GM18873 (cell line): ENCODE measurements around the gene WDR41.
"Not testable (repeated sequence)": the region's sequence is repeated elsewhere in the genome, so short reads cannot be mapped to it uniquely, and the experiment has no call there.

Experiments used
- ATAC-seq: cut with Tn5 transposase; IDR thresholded peaks from one replicate; pipeline ENCODE4 v1.9.1; 2021; ENCODE audit warnings: mild to moderate bottlenecking, moderate library complexity, moderate number of reproducible peaks; ENCODE audit not compliant: unreplicated experiment, low FRiP score

WDR41 gene, protein sequence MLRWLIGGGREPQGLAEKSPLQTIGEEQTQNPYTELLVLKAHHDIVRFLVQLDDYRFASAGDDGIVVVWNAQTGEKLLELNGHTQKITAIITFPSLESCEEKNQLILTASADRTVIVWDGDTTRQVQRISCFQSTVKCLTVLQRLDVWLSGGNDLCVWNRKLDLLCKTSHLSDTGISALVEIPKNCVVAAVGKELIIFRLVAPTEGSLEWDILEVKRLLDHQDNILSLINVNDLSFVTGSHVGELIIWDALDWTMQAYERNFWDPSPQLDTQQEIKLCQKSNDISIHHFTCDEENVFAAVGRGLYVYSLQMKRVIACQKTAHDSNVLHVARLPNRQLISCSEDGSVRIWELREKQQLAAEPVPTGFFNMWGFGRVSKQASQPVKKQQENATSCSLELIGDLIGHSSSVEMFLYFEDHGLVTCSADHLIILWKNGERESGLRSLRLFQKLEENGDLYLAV

DNA sequence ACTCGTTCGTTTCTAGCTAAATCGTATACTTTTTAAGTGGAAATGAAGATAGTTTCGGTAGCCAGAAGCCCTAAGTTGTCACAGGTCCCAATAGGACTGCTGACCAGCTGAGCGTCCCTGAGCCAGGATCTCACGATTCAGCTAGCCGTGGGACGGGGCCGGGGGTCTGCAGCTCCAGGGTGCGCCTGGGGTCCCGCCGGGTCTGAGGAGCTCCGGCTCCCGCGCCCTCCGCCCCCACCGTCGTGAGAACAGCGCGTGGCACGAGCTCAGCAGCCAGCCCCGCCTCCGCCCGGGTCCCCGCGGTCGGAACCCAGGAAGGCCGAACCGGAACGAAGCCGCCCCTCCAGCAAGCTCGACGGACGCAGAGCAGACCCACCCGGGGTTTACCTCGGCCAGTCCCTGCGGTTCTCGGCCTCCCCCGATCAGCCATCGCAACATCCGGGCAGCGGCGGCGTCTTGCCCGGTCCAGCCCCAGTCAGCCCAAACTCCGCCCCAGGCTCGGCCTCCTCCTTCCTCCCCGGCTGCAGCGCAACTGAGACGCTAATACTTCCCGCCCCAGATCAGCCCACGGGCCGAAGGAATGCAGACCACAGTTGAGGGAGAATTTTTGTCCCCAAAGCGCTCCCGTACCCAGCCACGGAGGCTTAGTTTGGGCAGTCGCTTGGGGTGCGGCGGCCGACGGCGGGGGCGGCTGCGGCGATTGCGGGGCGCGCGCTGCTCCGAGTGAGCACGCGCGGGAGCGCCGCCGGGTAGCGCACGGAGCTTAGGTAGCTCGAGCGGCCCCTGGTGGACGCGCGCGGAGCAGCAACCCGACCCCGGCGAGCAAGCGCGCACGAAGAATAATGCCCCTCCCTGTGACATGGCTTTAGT, at the start of gene WDR41:
Gene WDR41 (minus strand): TSS at position 534 of the 870 bp plus-strand sequence. CDS start 96 bp downstream, at position 438.
- peak; percentile 85 for ATAC-seq

DNA sequence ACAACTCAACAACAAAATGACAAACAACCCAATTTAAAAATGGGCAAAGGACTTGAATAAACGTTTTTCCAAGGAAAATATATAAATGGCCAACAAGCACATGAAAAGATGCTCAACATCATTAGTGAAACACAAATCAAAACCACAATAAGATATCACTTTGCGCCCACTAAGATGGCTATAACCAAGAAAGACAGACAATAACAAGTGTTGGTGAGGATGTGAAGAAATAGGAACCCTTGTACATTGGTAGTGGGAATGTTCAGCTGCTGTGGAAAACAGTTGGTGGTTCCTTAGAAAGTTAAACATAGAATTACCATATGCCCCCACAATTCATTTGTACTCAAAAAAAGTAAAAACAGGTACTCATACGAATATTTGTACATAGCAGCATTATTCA, 39.2 kb upstream of the WDR41 start:
- no peak for ATAC-seq

DNA sequence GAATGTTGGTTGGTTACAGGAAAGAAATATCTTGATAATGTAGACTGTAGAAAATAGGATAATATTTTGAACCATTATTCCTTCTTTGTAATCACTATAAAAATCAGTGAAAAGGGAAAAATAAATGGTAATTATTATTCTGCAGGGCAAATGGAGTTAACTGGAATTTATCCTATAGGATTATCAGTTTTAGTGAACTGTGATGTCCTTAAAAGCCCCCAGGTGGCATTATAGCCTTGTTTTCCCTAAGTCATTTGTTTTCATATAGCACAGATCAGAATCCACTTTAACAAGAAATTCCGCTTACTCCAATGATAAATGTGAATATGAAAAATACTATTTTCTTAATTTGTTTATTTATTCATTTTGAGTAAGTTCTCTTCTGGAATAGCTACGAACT, 26.2 kb upstream of the WDR41 start:
- ATAC-seq = no peak

DNA sequence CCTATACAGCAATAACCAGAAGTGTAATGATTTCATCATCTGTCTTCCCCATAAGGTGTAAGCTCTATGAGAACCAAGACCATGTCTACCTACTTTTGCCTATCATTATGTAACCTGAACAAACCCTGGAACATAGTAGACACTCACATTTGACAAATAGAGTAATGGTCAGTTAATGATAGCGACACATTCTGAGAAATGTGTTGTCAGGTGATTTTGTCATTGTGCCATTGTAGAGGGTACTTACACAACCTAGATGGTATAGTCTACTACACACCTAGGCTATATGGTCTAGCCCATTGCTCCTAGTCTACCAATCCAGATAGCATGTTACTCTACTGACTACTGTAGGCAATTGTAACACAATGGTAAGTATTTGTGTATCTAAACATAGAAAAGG, 22.3 kb upstream of the WDR41 start:
- no peak for ATAC-seq

DNA sequence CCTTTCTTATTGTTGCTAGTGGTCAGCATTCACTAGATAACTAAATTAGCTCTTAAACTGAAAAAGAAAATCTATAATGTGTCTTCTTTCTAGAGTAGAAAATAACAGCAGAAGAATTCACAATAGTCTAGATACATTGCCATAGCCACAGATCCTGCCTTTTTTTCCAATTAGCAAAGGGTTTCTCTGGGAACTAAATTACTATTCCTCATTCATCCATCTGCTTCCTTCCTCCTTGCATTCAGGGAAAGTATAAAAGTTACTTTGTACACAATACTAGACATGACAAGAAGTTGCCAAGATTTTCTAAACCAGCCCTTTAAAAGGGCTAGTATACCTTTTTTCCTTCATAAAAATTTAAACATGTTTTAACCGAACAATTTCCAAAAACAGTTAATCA, 21.2 kb upstream of the WDR41 start:
- ATAC-seq = no peak

DNA sequence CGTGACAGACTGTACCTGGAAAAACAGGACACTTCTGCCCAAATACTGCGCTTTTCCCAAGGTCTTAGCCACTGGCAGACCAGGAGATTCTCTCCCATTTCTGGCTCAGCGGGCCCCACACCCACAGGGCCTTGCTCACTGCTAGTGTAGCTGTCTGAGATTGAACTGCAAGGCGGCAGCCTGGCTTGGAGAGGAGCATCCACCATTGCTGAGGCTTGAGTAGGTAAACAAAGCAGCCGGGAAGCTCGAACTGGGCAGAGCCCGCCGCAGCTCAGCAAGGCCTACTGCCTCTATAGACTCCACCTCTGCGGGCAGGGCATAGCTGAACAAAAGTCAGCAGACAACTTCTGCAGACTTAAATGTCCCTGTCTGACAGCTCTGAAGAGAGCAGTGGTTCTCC, 9.0 kb upstream of the WDR41 start:
- not testable (repeated sequence) for ATAC-seq

DNA sequence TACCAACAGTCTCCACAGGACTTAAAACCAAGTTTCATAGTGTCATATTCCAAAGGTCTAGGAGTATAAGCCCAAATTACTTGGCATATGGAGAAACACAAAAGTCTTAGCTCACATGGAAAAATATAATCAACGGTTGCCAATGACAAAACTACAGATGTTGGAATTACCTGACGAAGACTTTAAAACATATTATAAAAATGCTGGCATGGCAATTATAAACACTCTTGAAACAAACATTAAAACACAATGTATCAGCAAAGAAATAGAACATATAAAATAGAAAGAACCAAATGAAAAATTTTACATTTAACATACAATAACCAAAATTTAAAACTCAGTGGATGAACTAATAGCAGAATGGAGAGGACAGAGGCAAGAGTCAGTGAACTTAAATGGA, 7.9 kb upstream of the WDR41 start:
- no peak for ATAC-seq

DNA sequence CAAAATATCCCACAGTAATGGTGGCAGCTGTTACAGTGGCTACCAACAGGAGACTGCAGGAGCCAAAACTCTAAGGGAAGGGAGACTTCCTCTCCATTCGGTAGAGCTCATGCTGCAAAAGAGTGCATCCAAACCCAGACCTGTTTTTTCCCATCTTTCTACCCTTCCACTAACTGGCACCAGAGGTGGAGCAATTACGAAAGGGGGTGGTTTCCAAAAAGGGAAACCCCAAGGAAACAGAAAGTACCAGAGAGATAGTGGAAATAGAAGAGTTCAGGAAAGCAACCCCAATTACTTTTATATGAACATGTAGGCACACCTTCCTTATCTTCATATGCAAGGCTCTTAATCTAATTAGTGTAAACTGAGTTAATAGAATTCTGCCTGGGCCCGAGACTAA, 7.3 kb upstream of the WDR41 start:
- no peak for ATAC-seq

DNA sequence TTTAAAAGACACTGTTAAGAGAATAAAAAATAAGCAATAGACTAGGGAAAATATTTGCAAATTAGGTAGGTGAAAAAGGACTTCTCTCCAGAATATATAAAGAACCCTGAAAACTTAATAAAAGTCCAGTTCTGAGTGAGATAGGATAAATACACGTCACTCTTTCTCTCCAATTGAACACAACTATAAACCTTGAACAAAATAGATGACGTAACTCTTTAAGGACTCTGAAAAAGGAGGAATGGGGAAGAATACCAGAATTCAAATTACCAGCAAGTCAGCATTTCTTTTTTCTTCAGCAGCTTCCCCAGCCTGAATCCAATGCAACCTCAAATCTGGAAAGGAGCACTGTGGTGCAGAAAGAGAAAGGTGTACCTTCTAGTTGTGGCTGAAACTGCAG, 6.8 kb upstream of the WDR41 start:
- no peak for ATAC-seq

DNA sequence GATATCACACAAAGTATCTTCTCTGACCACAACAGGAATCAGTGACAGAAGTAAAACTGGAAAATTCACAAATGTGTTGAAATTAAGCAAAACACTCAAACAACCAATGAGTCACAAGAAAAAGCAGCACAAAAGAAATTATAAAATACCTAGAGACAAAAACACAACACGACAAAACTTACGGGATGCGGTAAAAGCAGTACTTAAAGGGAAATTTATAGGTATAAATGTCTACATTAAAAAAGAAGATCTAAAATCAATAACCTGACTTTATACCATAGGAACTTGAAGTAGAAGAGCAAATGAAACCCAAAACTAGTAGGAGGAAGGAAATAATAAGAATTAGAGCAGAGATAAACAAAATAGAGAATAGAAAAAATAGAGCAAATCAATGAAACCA, 2.8 kb upstream of the WDR41 start:
- ATAC-seq = no peak

DNA sequence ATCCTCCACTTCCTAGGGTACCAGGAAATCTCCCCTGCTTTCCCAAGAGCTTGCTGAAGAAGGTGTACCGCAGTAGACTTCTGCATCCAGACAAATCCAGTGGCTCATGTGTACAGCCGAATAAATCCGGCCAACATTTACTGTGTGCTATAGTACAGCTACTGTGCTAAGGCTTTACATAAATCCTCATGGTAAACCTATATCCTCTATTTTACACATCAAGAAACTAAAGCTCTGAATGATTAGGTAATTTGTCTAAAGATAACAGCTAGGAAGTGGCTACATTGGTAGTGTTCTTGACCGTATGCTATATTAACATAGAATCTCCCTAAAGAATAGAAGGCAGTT, 511 bp upstream of the WDR41 start:
- ATAC-seq = peak; percentile 4

DNA sequence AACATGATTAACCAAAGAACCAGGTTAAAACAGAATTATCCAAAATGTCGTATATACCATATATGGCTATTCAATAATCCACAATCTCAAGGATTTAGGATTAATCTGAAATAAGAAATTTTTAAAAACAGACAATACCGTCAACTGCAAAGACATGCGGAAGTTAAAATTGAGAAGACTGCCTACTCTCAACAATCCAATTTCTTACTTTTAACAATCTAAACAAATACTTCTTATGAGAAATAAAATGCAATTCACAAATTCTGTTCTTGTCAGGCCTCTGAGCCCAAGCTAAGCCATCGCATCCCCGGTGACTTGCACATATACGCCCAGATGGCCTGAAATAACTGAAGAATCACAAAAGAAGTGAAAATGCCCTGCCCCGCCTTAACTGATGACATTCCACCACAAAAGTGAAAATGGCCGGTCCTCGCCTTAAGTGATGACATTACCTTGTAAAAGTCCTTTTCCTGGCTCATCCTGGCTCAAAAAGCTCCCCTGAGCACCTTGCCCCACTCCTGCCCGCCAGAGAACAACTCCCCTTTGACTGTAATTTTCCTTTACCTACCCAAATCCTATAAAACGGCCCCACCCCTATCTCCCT, 1.3 kb downstream of the WDR41 start:
- not testable (repeated sequence) for ATAC-seq

DNA sequence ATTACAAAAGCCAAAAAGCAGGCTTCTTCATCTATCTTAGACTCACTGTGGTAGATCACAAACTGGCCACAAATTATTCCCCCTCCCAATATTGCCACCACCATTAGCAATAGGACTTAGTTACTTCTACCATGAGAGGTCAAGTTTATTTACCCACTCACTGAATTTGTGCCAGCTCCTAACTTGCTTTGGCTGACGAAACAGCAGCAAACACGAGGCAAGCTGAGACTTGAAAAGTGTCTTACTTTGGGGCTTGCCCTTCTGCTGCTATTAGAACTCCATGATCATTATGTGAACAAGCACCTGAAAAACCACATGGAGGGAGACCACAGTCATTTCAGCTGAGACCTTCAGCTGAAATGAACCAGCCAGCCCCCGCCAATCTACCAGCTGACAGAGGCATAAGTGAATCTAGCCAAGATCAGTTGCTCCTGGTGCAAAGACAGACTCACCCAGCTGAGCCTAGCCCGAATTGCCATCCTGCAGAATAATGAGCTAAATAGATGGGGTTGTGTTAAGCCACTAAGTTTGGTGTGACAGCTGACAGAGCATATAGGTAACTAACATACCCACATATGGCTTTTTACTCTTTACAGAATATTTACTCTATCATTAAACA, 5.7 kb downstream of the WDR41 start:
- ATAC-seq = no peak

DNA sequence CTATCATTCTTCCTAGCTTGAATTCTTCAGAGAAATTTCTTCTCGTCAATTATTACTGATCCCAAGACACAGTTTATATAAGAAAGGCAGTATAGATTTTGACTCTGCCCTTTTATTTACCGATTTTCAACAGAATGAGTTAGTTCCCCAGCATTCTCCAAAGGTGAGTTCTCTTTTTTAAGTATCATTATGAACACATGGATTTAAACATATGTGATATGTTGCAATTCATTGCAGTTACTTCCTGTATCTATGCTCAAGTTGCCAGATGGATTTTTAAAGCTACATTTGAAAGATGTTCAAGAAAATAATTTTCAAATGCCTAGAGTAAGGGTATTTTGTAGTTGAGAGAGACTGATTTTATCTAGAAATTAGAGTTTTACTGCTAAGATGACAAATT, 8.4 kb downstream of the WDR41 start:
- ATAC-seq = no peak

DNA sequence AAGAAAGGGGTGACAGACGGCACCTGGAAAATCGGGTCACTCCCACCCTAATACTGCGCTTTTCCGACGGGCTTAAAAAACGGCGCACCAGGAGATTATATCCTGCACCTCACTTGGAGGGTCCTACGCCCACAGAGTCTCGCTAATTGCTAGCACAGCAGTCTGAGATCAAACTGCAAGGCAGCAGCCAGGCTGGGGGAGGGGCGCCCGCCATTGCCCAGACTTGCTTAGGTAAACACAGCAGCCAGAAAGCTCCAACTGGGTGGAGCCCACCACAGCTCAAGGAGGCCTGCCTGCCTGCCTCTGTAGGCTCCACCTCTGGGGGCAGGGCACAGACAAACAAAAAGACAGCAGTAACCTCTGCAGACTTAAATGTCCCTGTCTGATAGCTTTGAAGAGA, 17.1 kb downstream of the WDR41 start:
- not testable (repeated sequence) for ATAC-seq

DNA sequence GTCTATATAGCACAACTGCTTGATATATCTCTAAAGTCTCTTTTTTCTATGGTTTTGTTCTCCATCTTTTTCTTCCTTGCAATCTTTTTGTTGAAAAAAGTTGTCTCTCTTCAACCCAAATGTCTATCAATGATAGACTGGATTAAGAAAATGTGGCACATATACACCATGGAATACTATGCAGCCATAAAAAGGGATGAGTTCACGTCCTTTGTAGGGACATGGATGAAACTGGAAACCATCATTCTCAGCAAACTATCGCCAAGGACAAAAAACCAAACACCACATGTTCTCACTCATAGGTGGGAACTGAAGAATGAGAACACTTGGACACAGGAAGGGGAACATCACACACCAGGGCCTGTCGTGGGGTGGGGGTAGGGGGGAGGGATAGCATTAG, 23.2 kb downstream of the WDR41 start:
- ATAC-seq = not testable (repeated sequence)

DNA sequence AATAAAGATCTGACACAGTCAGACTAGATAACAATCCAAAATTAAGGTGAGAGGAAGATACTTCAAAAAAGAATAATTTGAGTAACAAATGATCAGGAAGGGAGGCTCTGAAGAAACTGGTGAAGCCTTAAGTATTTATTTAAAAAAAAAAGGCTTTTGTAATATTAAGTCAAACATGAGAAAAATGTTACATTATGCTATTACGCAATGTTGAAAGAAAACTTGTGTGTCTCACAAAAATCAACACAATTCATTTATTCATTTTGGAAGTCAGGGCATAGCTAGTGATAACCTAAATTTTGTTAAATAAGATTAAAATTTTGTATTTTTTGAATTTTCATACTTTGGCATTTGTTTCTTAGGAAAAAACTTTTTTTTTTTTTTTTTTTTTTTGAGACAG, 28.2 kb downstream of the WDR41 start:
- ATAC-seq = no peak

DNA sequence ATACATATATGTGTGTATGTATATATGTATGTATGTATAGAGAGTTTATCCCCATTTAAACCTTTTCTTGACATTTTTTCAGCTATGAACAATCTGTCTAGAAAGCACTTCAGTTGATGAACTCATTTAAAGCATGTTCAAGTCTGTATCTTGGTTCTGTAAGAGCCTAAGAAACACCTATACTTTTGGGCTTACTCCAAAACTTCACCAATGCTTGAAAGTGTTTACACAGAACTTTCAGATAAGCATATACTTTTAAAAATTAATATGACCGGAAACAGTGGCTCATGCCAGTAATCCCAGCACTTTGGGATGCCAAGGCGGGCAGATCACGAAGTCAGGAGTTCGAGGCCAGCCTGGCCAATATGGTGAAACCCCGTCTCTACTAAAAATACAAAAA, 30.8 kb downstream of the WDR41 start:
- no peak for ATAC-seq

DNA sequence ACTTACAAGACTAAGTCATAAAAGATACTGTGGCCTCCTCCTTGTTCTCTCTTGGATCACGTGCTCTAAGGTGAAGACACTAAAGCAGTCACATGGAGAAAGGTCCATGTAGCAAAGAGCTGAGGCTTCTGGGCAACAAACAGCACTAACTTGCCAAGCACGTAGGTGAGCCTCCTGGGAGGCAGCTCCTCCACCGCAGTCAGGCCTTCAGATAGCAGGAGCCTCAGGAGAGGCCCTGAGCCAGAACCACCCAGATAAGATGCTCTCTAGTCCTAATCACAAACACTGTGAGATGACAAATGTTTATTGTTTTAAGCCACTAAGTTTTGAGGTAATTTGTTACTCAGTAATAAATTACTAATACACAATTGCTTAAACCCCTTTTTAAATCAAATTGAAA, 38.0 kb downstream of the WDR41 start:
- ATAC-seq = no peak

DNA sequence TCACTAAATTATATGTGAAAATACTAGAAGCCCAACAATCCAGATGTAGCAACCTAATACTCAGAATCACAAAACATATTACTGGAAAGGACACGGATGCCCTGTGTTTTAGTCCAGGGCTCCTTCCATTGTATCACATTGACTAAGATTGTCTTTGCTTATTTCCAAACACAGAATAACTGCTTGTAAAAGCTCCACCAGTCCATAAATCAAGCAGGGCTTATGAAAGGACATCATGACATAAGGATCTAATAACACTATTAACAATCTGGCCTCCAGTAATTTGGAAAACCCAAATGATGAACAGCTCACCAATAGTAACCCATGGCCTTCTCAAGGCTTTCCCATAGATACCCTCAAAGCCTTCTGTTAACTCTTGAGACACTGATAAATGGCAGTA, 39.8 kb downstream of the WDR41 start:
- ATAC-seq = no peak

DNA sequence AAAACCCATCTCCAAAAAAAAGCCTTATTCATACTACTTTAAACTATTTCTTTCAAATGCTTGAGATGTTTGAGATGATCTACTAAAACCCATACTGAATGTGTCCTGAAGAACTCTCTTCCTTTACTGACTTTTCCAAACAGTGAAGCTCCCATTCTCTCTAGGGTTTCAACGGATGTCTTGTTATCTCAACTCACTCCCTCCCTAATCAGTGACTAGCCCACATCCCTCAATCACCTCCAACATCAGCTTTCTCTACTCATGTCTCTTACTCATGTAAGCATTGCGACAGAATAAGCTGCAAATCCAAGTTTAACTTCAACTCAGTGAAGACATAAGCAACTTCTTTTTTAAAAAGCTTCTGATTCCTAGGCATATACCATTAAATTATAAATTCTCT, 42.1 kb downstream of the WDR41 start:
- no peak for ATAC-seq
